ENCODE data around the gene ATXN7.

The ATXN7 gene

GRCh38 chr3:63934041-63934866, 70.6 kb downstream of the ATXN7 start:
- no peak for DNase-seq (ENCODE audit: low spot score)

- no peak for DNase-seq (ENCODE audit: low spot score)
Measured at GRCh38 chr3:63936925-63937324, 73.3 kb downstream of the ATXN7 start.

- DNase-seq (ENCODE audit: low spot score) = no peak
Measured at GRCh38 chr3:63937661-63938651, 74.3 kb downstream of the ATXN7 start.

- no peak for DNase-seq (ENCODE audit: low spot score)
Measured at GRCh38 chr3:63940389-63940757, 76.7 kb downstream of the ATXN7 start.

- DNase-seq (ENCODE audit: low spot score) = no peak
Measured at GRCh38 chr3:63942528-63942927, 78.9 kb downstream of the ATXN7 start.

GRCh38 chr3:63943678-63944077, 80.0 kb downstream of the ATXN7 start:
- DNase-seq (ENCODE audit: low spot score) = no peak

GRCh38 chr3:63945558-63946096, 82.0 kb downstream of the ATXN7 start:
- DNase-seq (ENCODE audit: low spot score) = no peak

GRCh38 chr3:63946753-63947152, 83.1 kb downstream of the ATXN7 start:
- no peak for DNase-seq (ENCODE audit: low spot score)

- DNase-seq (ENCODE audit: low spot score) = no peak
Measured at GRCh38 chr3:63947594-63947993, 83.9 kb downstream of the ATXN7 start.

GRCh38 chr3:63949005-63949404, 85.3 kb downstream of the ATXN7 start:
- DNase-seq (ENCODE audit: low spot score) = no peak

- DNase-seq (ENCODE audit: low spot score) = no peak
Measured at GRCh38 chr3:63950698-63951097, 87.0 kb downstream of the ATXN7 start.

GRCh38 chr3:63951492-63952247, 88.0 kb downstream of the ATXN7 start:
- DNase-seq (ENCODE audit: low spot score) = no peak

- DNase-seq (ENCODE audit: low spot score) = no peak
Measured at GRCh38 chr3:63952248-63952594, 88.6 kb downstream of the ATXN7 start.

- no peak for DNase-seq (ENCODE audit: low spot score)
Measured at GRCh38 chr3:63954182-63954581, 90.5 kb downstream of the ATXN7 start.

GRCh38 chr3:63955036-63955650, 91.5 kb downstream of the ATXN7 start:
- DNase-seq (ENCODE audit: low spot score) = no peak

- DNase-seq (ENCODE audit: low spot score) = no peak
Measured at GRCh38 chr3:63955830-63956545, 92.3 kb downstream of the ATXN7 start.

- no peak for DNase-seq (ENCODE audit: low spot score)
Measured at GRCh38 chr3:63959146-63959545, 95.5 kb downstream of the ATXN7 start.

- no peak for DNase-seq (ENCODE audit: low spot score)
Measured at GRCh38 chr3:63960048-63960711, 96.5 kb downstream of the ATXN7 start.

GRCh38 chr3:63961891-63962290, 98.2 kb downstream of the ATXN7 start:
- DNase-seq (ENCODE audit: low spot score) = no peak

- no peak for DNase-seq (ENCODE audit: low spot score)
Measured at GRCh38 chr3:63963496-63963895, 99.8 kb downstream of the ATXN7 start.
